Measurements from ENCODE around the gene PACSIN1. TPM values are rescaled to one million over a fixed set of nuclear protein-coding genes. Genes with fewer than 3 reads are reported as not detected.

Gene PACSIN1
- total RNA-seq, 1 donor from 2014 or later, result not detected

DNA sequence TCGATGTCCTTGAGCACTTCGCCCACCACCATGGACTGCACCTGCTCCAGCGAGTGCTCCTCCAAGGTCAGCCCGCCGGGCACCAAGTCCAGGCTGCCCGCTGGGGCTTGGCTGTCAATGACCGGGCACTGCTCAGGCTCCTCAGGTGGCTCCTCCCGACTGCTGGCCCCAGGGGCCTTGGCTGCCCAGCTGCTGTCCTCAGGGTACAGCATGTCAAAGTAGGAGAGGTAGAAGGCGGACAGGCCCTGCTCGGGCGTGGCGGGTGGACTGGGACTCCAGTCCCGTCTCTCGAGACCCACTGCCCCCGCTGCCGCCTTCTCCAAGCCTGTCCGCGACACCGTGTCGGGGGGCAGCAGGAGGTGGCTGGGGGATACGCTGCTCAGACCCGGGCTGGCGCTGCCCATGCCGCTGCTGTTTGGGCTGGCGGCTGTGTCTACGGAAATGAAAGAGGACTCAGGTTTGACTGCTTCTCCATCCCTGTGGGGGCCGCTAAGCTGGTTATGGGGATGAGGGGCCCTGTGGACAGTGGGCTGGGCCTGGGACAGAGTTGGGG, 78.3 kb downstream of the PACSIN1 start:
- no peaks in the 10 kb centered on the region for H3K4me1 Mint-ChIP-seq (ENCODE audit: low read depth)
- no peak for DNase-seq (ENCODE audit: low spot score)
- no peak overlapping the region for H3K4me3 Mint-ChIP-seq (ENCODE audit: low read depth)
- no peaks in the 10 kb centered on the region for H3K27me3 Mint-ChIP-seq (ENCODE audit: low read depth)
- H3K27ac Mint-ChIP-seq, result no peak overlapping the region
- intact Hi-C loops (cut with micrococcal nuclease), result no loop called here
- no peaks in the 10 kb centered on the region for H3K9me3 Mint-ChIP-seq
- no peaks in the 10 kb centered on the region for H3K36me3 Mint-ChIP-seq (ENCODE audit: low read depth)

DNA sequence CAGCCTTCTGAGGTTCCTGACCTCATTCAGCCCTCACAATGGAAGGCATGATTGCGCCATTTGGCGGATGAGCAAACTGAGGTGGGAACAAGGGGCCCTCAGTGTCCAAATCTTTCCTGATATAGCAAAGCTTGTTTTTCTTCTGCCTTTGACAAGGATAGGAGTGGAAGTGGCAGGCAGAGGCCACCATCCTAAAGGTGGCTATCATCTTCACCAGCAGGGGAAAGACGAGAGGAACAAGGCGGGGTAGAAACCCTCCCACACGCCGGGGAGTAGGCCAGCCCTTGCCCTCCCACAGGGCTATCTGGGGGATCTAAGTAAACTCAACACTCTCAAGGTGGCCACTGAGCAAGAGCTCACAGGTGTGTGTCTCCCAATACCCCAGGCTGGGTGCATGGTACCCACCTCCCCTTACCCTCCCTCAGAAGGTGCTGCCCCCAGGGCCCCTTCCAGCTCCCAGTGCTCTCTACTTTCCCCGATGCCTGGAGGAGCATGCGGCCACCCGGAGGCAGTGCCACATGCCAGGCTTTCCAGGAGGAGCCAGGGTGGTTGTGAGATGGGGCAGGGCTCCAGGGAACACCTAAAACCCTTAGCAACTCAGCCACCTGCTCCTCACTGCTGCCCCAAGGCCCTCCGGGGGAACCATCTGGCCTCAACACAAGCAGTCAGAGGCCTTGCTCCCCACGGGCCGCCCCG, 79.0 kb downstream of the PACSIN1 start:
- Mint-ChIP-seq H3K4me3 (ENCODE audit: low read depth) (no peak overlapping the region), H3K4me1 (ENCODE audit: low read depth) (no peaks in the 10 kb centered on the region), H3K36me3 (ENCODE audit: low read depth) (no peaks in the 10 kb centered on the region), H3K9me3 (no peaks in the 10 kb centered on the region), H3K27me3 (ENCODE audit: low read depth) (no peaks in the 10 kb centered on the region), H3K27ac (no peak overlapping the region)
- DNase-seq (ENCODE audit: low spot score), result no peak
- intact Hi-C loops (cut with micrococcal nuclease), result no loop called here

DNA sequence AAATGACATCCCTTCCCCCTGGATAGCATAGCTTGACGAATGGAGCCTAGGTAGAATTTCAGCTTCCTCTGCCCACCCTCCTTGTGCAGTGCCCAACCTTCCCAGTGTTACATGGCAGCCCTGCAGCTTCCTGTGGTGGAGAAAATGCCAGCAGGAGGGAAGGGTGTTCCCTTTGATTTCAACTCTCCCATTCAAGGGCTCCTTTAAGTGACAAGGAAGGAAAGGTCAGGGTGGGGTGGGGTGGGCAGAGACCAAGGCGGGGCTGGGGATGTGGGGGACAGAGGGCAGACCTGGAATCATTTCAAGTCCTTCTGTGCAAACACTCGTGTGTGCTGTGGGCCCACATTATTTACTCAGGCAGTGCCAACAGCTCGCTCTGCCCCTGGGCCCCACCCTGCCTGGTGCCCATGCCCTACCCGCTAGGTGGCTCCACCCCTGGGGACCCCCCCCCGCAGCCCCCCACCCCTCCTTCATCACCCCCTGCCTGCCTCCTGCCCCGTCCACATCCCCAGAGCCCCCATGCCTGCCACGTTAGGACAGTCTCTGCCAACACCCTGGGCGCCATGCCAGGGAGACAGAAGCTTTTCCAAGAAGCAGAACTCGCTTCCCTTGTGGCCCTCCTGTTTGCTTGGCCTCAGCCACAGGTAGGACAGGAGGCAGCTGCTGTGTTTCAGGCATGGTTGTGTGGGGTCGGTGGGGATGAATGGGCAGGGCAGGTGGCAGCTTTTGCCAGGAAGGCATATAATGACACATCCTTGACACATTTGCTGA, 80.9 kb downstream of the PACSIN1 start:
- H3K4me1 Mint-ChIP-seq (ENCODE audit: low read depth), result no peaks in the 10 kb centered on the region
- H3K36me3 Mint-ChIP-seq (ENCODE audit: low read depth), result no peaks in the 10 kb centered on the region
- H3K9me3 Mint-ChIP-seq, result no peaks in the 10 kb centered on the region
- intact Hi-C loops (cut with micrococcal nuclease), result no loop called here
- no peak for DNase-seq (ENCODE audit: low spot score)
- no peak overlapping the region for H3K27ac Mint-ChIP-seq
- H3K4me3 Mint-ChIP-seq (ENCODE audit: low read depth), result no peak overlapping the region
- no peaks in the 10 kb centered on the region for H3K27me3 Mint-ChIP-seq (ENCODE audit: low read depth)

DNA sequence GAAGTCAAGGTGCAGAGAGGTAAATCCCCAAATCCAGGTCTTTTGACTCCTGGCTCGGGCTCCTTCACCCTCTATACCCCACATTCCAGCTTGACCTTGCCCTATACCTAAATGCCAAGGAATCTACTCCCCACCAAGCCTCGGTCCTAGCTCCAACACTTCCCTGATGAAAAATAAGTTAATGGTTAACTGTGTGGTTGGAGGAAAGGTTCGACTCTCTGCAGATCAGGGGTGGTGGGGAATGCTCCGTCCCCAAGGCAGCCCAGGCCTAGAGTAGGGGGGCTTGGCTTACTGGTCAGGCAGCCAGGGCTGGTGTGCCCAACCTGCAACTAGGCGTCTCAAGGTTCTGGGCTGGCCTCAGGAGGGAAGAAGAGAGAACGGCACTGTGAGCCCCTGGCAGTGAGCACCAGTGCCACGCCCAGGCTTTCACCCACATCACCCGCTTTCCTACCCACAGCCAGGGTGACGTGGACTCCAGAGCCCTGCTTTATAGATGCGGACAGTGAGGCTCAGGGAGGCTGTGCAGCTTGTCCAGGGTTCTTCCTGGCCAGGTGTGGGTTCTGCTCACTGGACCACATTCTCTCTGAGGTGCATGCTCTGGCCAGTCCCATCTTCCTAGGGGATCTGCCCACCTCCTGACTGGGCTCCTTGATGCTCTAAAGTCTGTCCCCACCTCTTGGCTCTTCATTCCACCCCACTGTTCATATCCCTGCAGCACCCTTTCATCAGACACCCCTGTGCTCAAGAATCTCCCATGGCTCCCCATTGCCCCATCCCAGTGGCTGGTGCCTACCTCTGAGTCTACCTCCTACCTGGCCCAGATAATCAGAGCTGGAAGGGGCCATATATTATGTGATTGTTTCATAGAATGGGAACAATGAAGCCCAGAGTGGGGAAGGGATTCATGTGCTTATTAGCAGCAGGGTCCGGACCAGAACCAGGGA, 82.1 kb downstream of the PACSIN1 start:
- DNase-seq (ENCODE audit: low spot score), result no peak
- no peaks in the 10 kb centered on the region for H3K9me3 Mint-ChIP-seq
- no peak overlapping the region for H3K27ac Mint-ChIP-seq
- intact Hi-C loops (cut with micrococcal nuclease), result no loop called here
- H3K36me3 Mint-ChIP-seq (ENCODE audit: low read depth), result no peaks in the 10 kb centered on the region
- no peak overlapping the region for H3K4me3 Mint-ChIP-seq (ENCODE audit: low read depth)
- no peaks in the 10 kb centered on the region for H3K4me1 Mint-ChIP-seq (ENCODE audit: low read depth)
- no peaks in the 10 kb centered on the region for H3K27me3 Mint-ChIP-seq (ENCODE audit: low read depth)

DNA sequence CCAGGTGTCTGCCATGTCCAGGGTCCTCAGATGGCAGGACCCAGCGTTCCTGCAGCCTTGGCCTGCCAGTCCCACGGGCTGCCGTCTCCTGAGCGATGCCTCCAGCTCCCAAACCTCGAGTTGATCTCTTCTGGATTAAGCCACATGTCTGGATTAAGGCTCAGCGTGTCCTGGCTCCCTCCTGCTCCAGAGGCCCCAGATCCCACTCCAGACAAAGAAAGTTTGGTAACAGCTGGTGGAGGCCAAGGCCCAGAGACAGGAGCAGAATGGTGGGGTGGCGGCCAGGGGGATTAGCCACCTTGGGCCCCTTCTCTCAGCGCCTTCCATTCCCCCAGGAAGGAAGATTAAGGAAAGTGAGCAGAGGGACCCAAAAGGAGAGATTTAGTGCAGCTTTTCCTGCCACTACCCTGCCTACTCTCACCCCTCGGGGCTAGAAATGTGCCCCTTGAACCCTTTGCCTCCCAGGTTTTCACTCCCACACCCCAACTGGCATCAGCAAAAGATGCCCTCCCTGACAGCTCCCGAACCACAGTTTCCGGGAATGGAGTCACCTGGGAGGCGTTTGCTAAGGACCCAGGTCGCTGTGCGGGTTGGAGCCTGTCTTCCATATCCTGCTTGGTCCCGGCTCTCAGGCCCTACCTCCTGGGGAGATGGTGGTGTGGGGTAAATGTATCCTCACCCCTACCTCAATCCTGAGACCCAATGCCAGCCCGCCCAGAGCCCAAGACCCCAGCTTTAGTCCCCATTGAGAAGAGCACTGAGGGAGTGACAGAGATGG, 83.3 kb downstream of the PACSIN1 start:
- Mint-ChIP-seq H3K9me3 (no peaks in the 10 kb centered on the region), H3K4me3 (ENCODE audit: low read depth) (no peak overlapping the region), H3K27me3 (ENCODE audit: low read depth) (no peaks in the 10 kb centered on the region), H3K4me1 (ENCODE audit: low read depth) (peaks cover 4% of the 10 kb centered on the region), H3K36me3 (ENCODE audit: low read depth) (no peaks in the 10 kb centered on the region), H3K27ac (no peak overlapping the region)
- intact Hi-C loops (cut with micrococcal nuclease), result no loop called here
- DNase-seq (ENCODE audit: low spot score), result no peak

DNA sequence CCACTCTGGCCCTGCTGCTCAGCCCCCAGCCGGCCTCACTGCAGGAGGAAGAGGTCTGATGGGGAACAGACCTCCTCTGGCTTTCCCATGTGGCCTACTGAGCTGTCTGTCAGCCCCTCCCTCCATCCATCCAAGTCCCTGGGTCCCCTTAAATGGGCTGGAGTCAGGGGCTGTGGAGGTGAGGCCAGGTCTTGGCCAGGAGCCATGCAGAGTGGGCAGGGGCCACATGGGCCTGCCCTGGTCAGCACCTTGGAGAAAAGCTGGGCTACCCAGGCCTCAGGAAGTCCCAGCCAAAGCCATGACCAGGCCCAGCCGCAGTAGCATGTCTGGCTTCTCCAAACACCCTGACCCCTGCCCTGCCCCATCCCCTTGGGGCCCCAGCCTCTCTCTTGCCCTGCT, 83.9 kb downstream of the PACSIN1 start:
- Mint-ChIP-seq H3K4me1 (ENCODE audit: low read depth) (peaks cover 4% of the 10 kb centered on the region), H3K36me3 (ENCODE audit: low read depth) (no peaks in the 10 kb centered on the region), H3K9me3 (no peaks in the 10 kb centered on the region), H3K4me3 (ENCODE audit: low read depth) (no peak overlapping the region), H3K27me3 (ENCODE audit: low read depth) (no peaks in the 10 kb centered on the region), H3K27ac (no peak overlapping the region)
- intact Hi-C loops (cut with micrococcal nuclease), result no loop called here
- no peak for DNase-seq (ENCODE audit: low spot score)

DNA sequence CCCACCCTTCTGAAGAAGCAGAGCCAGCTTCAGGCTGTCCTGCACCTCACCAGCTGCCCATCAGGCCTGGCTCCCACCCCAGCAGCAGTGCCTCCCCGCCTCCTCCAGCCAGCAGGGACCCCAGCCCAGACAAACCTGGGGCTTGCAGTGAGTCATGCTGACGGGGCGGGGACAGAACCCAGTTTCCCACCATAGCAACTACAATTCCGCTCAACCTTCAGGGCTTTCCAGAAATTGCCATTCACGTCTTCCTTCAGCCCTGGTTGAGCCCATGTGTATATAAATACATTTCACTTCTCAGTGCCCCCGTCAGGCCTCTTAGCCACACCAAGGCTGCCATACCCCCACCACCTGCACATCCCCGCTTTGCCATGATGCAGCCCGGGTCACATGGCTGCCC, 85.8 kb downstream of the PACSIN1 start:
- Mint-ChIP-seq H3K36me3 (ENCODE audit: low read depth) (no peaks in the 10 kb centered on the region), H3K4me1 (ENCODE audit: low read depth) (peaks cover 7% of the 10 kb centered on the region), H3K4me3 (ENCODE audit: low read depth) (no peak overlapping the region), H3K27me3 (ENCODE audit: low read depth) (no peaks in the 10 kb centered on the region), H3K27ac (no peak overlapping the region), H3K9me3 (no peaks in the 10 kb centered on the region)
- no peak for DNase-seq (ENCODE audit: low spot score)
- intact Hi-C loops (cut with micrococcal nuclease), result no loop called here

DNA sequence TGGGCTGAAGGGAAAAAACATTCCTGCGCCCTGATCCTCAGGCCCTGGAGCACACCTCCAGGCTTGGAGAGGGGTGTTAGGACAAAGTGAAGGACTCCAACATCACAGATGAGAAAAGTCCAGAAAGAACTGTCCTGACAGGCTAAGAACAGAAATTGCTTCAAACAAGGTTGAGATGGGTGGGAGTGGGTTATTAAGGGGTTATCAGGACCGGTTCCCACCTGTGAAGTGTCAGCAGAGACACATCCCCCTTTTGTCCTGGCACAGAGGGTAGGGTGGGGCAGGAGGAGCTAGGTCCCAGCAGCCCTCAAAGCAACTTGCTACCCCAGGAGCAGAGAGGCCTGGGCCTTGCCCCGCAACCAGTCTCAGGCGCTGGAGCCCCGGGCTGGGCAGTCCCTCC, 86.7 kb downstream of the PACSIN1 start:
- Mint-ChIP-seq H3K4me3 (ENCODE audit: low read depth) (no peak overlapping the region), H3K27ac (no peak overlapping the region), H3K36me3 (ENCODE audit: low read depth) (no peaks in the 10 kb centered on the region), H3K9me3 (no peaks in the 10 kb centered on the region), H3K27me3 (ENCODE audit: low read depth) (no peaks in the 10 kb centered on the region), H3K4me1 (ENCODE audit: low read depth) (peaks cover 7% of the 10 kb centered on the region)
- no peak for DNase-seq (ENCODE audit: low spot score)
- intact Hi-C loops (cut with micrococcal nuclease), result no loop called here

DNA sequence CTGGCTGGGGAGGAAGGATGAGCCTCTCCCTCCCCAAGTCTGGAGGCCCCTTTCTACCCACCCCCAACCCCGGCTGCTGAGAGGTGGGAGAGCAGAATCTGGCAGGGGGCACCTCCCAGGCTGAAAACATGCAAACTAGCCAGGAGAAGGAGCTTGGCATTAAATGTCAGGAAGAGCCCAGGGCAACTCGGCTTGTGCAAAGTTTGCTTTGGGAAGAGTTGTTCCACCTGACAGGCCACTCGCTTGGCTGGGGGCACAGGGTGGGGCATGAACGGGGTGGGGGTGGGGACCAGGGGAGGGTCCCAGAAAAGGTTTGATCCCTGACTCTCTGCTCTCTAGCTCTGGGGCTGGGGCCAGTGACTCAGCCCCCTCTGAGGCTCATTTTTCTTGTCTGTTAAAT, 87.3 kb downstream of the PACSIN1 start:
- no peaks in the 10 kb centered on the region for H3K36me3 Mint-ChIP-seq (ENCODE audit: low read depth)
- DNase-seq (ENCODE audit: low spot score), result no peak
- H3K4me3 Mint-ChIP-seq (ENCODE audit: low read depth), result no peak overlapping the region
- H3K27me3 Mint-ChIP-seq (ENCODE audit: low read depth), result no peaks in the 10 kb centered on the region
- intact Hi-C loops (cut with micrococcal nuclease), result no loop called here
- H3K4me1 Mint-ChIP-seq (ENCODE audit: low read depth), result peaks cover 7% of the 10 kb centered on the region
- no peaks in the 10 kb centered on the region for H3K9me3 Mint-ChIP-seq
- no peak overlapping the region for H3K27ac Mint-ChIP-seq

DNA sequence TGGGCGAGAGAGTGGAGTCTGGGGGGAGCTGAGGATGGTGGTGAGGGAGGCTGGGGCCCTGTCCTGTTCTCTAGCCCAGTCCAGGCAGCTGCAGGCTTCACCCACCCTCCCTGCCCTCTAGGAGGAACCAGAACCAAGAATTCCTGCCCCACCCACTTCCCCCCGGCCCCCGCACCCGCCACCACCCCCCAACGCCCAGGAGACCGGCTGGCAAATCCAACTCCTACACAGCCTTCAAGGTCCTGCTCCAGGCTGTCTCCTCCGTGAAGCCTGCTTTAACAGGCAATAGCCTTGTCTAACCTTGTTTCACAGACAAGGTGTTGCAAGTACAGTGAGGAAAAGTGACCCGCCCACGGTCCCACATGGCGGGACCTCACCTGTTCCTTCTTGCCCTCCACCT, 87.9 kb downstream of the PACSIN1 start:
- H3K4me3 Mint-ChIP-seq (ENCODE audit: low read depth), result no peak overlapping the region
- H3K36me3 Mint-ChIP-seq (ENCODE audit: low read depth), result no peaks in the 10 kb centered on the region
- intact Hi-C loops (cut with micrococcal nuclease), result no loop called here
- no peaks in the 10 kb centered on the region for H3K27me3 Mint-ChIP-seq (ENCODE audit: low read depth)
- H3K27ac Mint-ChIP-seq, result no peak overlapping the region
- DNase-seq (ENCODE audit: low spot score), result no peak
- H3K4me1 Mint-ChIP-seq (ENCODE audit: low read depth), result peaks cover 7% of the 10 kb centered on the region
- H3K9me3 Mint-ChIP-seq, result no peaks in the 10 kb centered on the region

DNA sequence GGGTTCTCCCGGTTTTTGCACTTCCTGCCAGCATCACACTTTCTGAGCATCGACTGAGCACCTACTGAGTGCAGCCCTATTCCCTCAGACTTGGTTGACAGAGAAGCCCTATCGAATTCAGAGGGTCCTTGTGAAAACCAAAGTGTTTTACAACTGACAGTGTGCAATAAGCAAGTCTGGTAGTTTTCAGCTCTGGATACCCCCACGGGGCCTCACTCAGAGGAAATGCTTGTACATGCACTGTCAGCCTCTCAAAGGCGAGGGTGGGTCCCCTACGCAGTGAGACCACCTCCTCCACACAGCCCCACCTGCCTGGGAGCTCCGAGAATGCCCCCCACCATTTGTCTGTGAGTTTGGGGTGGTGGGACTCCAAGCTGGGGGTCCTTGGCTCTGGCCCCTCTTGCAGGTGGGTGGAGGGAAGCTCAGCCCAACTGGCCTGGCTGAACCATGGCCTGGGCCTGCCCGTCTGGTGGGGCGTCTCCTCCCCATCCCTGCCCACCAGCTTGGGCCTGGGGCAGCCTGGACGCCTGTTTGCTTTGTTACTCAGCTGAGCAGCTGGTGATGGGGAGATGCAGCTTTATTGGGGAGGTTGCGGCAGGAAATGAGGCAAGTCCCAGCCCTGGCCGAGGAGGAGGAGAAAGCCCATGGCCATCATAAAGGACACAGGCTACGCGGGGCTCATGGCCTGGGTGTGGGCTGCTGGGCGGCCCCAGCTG, 88.6 kb downstream of the PACSIN1 start:
- intact Hi-C loops (cut with micrococcal nuclease), result no loop called here
- Mint-ChIP-seq H3K4me3 (ENCODE audit: low read depth) (no peak overlapping the region), H3K9me3 (no peaks in the 10 kb centered on the region), H3K27me3 (ENCODE audit: low read depth) (no peaks in the 10 kb centered on the region), H3K4me1 (ENCODE audit: low read depth) (peaks cover 7% of the 10 kb centered on the region), H3K36me3 (ENCODE audit: low read depth) (no peaks in the 10 kb centered on the region), H3K27ac (no peak overlapping the region)
- DNase-seq (ENCODE audit: low spot score), result no peak

DNA sequence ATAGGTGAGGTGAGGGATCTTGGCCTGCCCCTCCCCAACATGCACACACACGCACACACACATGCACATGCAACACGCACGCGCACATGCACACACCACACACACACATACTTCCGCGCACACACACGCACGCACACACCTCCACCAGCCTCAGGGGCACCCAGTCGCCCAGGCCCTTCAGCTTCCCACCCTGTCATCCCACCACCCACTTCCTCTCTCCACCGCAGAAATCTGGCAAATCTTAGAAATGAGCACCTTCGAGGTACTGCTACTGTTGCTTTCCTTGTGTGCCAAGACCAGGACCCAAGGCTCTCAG, 89.1 kb downstream of the PACSIN1 start:
- H3K27me3 Mint-ChIP-seq (ENCODE audit: low read depth), result no peaks in the 10 kb centered on the region
- no peaks in the 10 kb centered on the region for H3K9me3 Mint-ChIP-seq
- intact Hi-C loops (cut with micrococcal nuclease), result no loop called here
- DNase-seq (ENCODE audit: low spot score), result no peak
- no peak overlapping the region for H3K27ac Mint-ChIP-seq
- H3K4me3 Mint-ChIP-seq (ENCODE audit: low read depth), result no peak overlapping the region
- H3K36me3 Mint-ChIP-seq (ENCODE audit: low read depth), result no peaks in the 10 kb centered on the region
- H3K4me1 Mint-ChIP-seq (ENCODE audit: low read depth), result peaks cover 7% of the 10 kb centered on the region
